Mesenchymal stem cell (in vitro differentiated cells and primary cell): ENCODE results near the gene GAMT.

ENCODE experiments used
- DNase-seq: peaks from one replicate; pipeline ENCODE4 v3.0.0-alpha.2; 2013
- H2AFZ ChIP-seq: one replicate; pipeline ENCODE4 v1.6.1; 2013; ENCODE audit warnings: low read depth, mild to moderate bottlenecking, control low read depth, inconsistent platforms, low read length, moderate library complexity
- H2AK5ac ChIP-seq: 2 replicates; pipeline ENCODE4 v1.6.1; 2013; ENCODE audit warnings: low read length, moderate library complexity, mild to moderate bottlenecking, inconsistent platforms; ENCODE audit not compliant: severe bottlenecking
- H2BK120ac ChIP-seq: one replicate; pipeline ENCODE4 v1.6.1; 2013; ENCODE audit warnings: low read depth, mild to moderate bottlenecking, inconsistent platforms, low read length, moderate library complexity
- H2BK12ac ChIP-seq, 2 experiments: one replicate each; pipeline ENCODE4 v1.6.1; 2013; ENCODE audit warnings: inconsistent platforms in 2 of 2, low read length in 2 of 2, mild to moderate bottlenecking in 2 of 2, moderate library complexity in 2 of 2, control low read depth in 1 of 2
- H2BK15ac ChIP-seq: one replicate; pipeline ENCODE4 v1.6.1; 2013; ENCODE audit warnings: mild to moderate bottlenecking, low read depth, inconsistent platforms; ENCODE audit not compliant: poor library complexity, severe bottlenecking
- H2BK5ac ChIP-seq: 2 replicates; pipeline ENCODE4 v1.6.1; 2013; ENCODE audit warnings: low read depth, mild to moderate bottlenecking, low read length, control low read depth, inconsistent platforms; ENCODE audit not compliant: poor library complexity, severe bottlenecking
- H3K14ac ChIP-seq, 2 experiments: one replicate each; pipeline ENCODE4 v1.6.1; 2013; ENCODE audit warnings: inconsistent platforms in 2 of 2, low read length in 2 of 2, control low read depth in 1 of 2, mild to moderate bottlenecking in 1 of 2, moderate library complexity in 1 of 2
- H3K18ac ChIP-seq, 2 experiments: one replicate each; pipeline ENCODE4 v1.6.1; 2013; ENCODE audit warnings: inconsistent platforms in 2 of 2, low read length in 2 of 2, control low read depth in 1 of 2, low read depth in 1 of 2, mild to moderate bottlenecking in 1 of 2
- H3K23ac ChIP-seq, 2 experiments: one replicate each; pipeline ENCODE4 v1.6.1; 2013; ENCODE audit warnings: inconsistent platforms in 2 of 2, low read length in 2 of 2, mild to moderate bottlenecking in 2 of 2, moderate library complexity in 2 of 2, control low read depth in 1 of 2
- H3K27ac ChIP-seq: 2 replicates; pipeline ENCODE4 v1.5.1; 2013; ENCODE audit warnings: mild to moderate bottlenecking, moderate library complexity, low read length, control low read depth, inconsistent platforms; ENCODE audit not compliant: poor library complexity, severe bottlenecking
- H3K27me3 ChIP-seq, 2 experiments: 2 replicates each; pipeline versions ENCODE4 v1.6.1 to v1.7.0; 2013; ENCODE audit warnings: low read length in 2 of 2, mild to moderate bottlenecking in 2 of 2, moderate library complexity in 2 of 2, control low read depth in 1 of 2, inconsistent platforms in 1 of 2; ENCODE audit not compliant: control insufficient read depth in 1 of 2, insufficient read depth in 1 of 2
- H3K36me3 ChIP-seq, 2 experiments: 2 replicates each; pipeline versions ENCODE4 v1.6.1 to v1.7.0; 2013; ENCODE audit warnings: low read length in 2 of 2, control low read depth in 1 of 2, inconsistent platforms in 1 of 2, low read depth in 1 of 2, mild to moderate bottlenecking in 1 of 2; ENCODE audit not compliant: insufficient read depth in 2 of 2, control insufficient read depth in 1 of 2
- H3K4ac ChIP-seq, 2 experiments: one replicate each; pipeline ENCODE4 v1.6.1; 2013; ENCODE audit warnings: inconsistent platforms in 2 of 2, low read length in 2 of 2, mild to moderate bottlenecking in 2 of 2, moderate library complexity in 2 of 2, control low read depth in 1 of 2, low read depth in 1 of 2
- H3K4me1 ChIP-seq: 2 replicates; pipeline ENCODE4 v1.6.1; 2013; ENCODE audit warnings: low read depth, low read length, control low read depth; ENCODE audit not compliant: control insufficient read depth, insufficient read depth
- H3K4me2 ChIP-seq: 2 replicates; pipeline ENCODE4 v1.6.1; 2013; ENCODE audit warnings: low read length, mild to moderate bottlenecking, inconsistent platforms; ENCODE audit not compliant: poor library complexity, severe bottlenecking
- H3K4me3 ChIP-seq, 2 experiments: 2 replicates each; pipeline versions ENCODE4 v1.5.1 to v1.7.0; 2013; ENCODE audit warnings: low read length in 2 of 2, mild to moderate bottlenecking in 2 of 2, control low read depth in 1 of 2, low read depth in 1 of 2; ENCODE audit not compliant: insufficient read depth in 1 of 2
- H3K79me1 ChIP-seq: replicated peaks from 2 replicates; pipeline ENCODE4 v1.6.1; 2013; ENCODE audit warnings: mild to moderate bottlenecking, control low read depth, low read length, inconsistent platforms; ENCODE audit not compliant: poor library complexity, severe bottlenecking
- H3K9ac ChIP-seq: 2 replicates; pipeline ENCODE4 v1.7.0; 2013; ENCODE audit warnings: mild to moderate bottlenecking, low read length, moderate library complexity
- H3K9me3 ChIP-seq: 2 replicates; pipeline ENCODE4 v1.7.0; 2013; ENCODE audit warnings: mild to moderate bottlenecking, low read length; ENCODE audit not compliant: control insufficient read depth
- H4K8ac ChIP-seq: one replicate; pipeline ENCODE4 v1.6.1; 2013; ENCODE audit warnings: inconsistent platforms, mild to moderate bottlenecking, low read length, moderate library complexity
- H4K91ac ChIP-seq: one replicate; pipeline ENCODE4 v1.6.1; 2013; ENCODE audit warnings: mild to moderate bottlenecking, low read length, inconsistent platforms
- WGBS: methylation state at CpG from one replicate; pipeline ENCODE4 v1.1.7; 2013; ENCODE audit warnings: mixed read lengths; 5-methylcytosine and 5-hydroxymethylcytosine counted together

GAMT gene

GRCh38 chr19:1395194-1396018, 5.9 kb downstream of the GAMT start:
- H3K36me3 ChIP-seq, result peaks cover 21 to 70% of the 10 kb centered on the region in 2 experiments
- H2AFZ ChIP-seq, result no peak overlapping the region
- no peak overlapping the region for H2BK15ac ChIP-seq
- WGBS, result 95% methylated on average over 52 of the region's 52 CpGs
- H3K27me3 ChIP-seq, result no peaks in the 10 kb centered on the region
- no peak overlapping the region for H3K4me2 ChIP-seq
- H2BK12ac ChIP-seq, result no peak overlapping the region
- H4K8ac ChIP-seq, result no peak overlapping the region
- H3K9me3 ChIP-seq, result no peaks in the 10 kb centered on the region
- H3K4me1 ChIP-seq, result peaks cover 24% of the 10 kb centered on the region
- H3K9ac ChIP-seq, result no peak overlapping the region
- H3K14ac ChIP-seq, result no peak overlapping the region
- no peak overlapping the region for H3K18ac ChIP-seq
- no peak overlapping the region for H3K27ac ChIP-seq
- H2BK120ac ChIP-seq, result no peak overlapping the region
- H3K23ac ChIP-seq, result no peak overlapping the region
- peaks cover 8% of the 10 kb centered on the region for H3K79me1 ChIP-seq
- no peak overlapping the region for H2AK5ac ChIP-seq
- H3K4me3 ChIP-seq, result no peak overlapping the region
- H4K91ac ChIP-seq, result no peak overlapping the region
- no peak overlapping the region for H2BK5ac ChIP-seq
- DNase-seq, result no peak
- no peak overlapping the region for H3K4ac ChIP-seq

- Histone ChIP-seq H3K36me3 (peaks cover 23 to 77% of the 10 kb centered on the region in 2 experiments), H4K8ac (no peak overlapping the region), H3K14ac (no peak overlapping the region), H3K4ac (no peak overlapping the region), H3K9me3 (no peaks in the 10 kb centered on the region), H4K91ac (no peak overlapping the region), H3K23ac (no peak overlapping the region), H3K27me3 (no peaks in the 10 kb centered on the region), H3K9ac (no peak overlapping the region), H3K79me1 (peaks cover 10% of the 10 kb centered on the region), H2AFZ (no peak overlapping the region), H3K4me3 (no peak overlapping the region), H2BK15ac (no peak overlapping the region), H3K4me1 (peaks cover 18% of the 10 kb centered on the region), H2BK12ac (no peak overlapping the region), H2BK120ac (no peak overlapping the region), H3K18ac (no peak overlapping the region), H2BK5ac (no peak overlapping the region), H3K27ac (no peak overlapping the region), H3K4me2 (no peak overlapping the region), H2AK5ac (no peak overlapping the region)
- WGBS, result 86% methylated on average over 36 of the region's 43 CpGs
- no peak for DNase-seq
Observed at GRCh38 chr19:1394252-1395193, 6.8 kb downstream of the GAMT start.

DNA sequence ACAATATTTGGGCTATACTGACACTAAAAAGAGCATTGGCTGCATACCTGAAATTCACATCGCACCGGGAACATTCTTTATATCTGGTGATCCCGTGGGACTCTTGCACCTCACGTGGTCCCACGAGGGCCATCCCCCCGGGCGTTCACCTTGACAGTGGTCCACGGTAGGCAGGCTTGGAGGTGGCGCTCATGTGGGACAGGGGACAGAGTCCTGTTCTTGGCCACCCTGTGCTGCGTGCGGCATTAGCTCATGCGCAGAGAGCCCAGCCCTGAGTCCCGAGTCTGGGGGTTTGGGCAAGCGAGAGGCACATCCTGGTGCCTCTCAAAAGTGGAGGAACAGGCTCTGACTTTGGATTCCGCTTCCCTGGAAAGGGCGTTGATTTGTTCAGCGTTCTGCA, 7.5 kb downstream of the GAMT start:
- Histone ChIP-seq H2AFZ (no peak overlapping the region), H4K91ac (no peak overlapping the region), H3K4me2 (no peak overlapping the region), H3K4me3 (no peak overlapping the region), H3K27ac (no peak overlapping the region), H3K27me3 (no peaks in the 10 kb centered on the region), H3K79me1 (peaks cover 10% of the 10 kb centered on the region), H2BK12ac (no peak overlapping the region), H3K14ac (no peak overlapping the region), H3K23ac (no peak overlapping the region), H3K4ac (no peak overlapping the region), H3K4me1 (peaks cover 15% of the 10 kb centered on the region), H3K36me3 (peaks cover 30 to 78% of the 10 kb centered on the region in 2 experiments), H3K9ac (no peak overlapping the region), H2AK5ac (no peak overlapping the region), H3K18ac (no peak overlapping the region), H3K9me3 (no peaks in the 10 kb centered on the region), H2BK120ac (no peak overlapping the region), H4K8ac (no peak overlapping the region), H2BK5ac (no peak overlapping the region), H2BK15ac (no peak overlapping the region)
- 93% methylated on average over 17 of the region's 17 CpGs for WGBS
- DNase-seq, result no peak

- Histone ChIP-seq H2AK5ac (no peak overlapping the region), H2AFZ (no peak overlapping the region), H3K27ac (no peak overlapping the region), H3K9me3 (no peaks in the 10 kb centered on the region), H3K4me3 (no peak overlapping the region), H2BK15ac (no peak overlapping the region), H3K4me1 (peaks cover 15% of the 10 kb centered on the region), H3K4ac (no peak overlapping the region), H2BK5ac (no peak overlapping the region), H3K23ac (no peak overlapping the region), H3K79me1 (peaks cover 17% of the 10 kb centered on the region), H2BK12ac (no peak overlapping the region), H3K4me2 (no peak overlapping the region), H3K9ac (no peak overlapping the region), H3K14ac (no peak overlapping the region), H3K27me3 (no peaks in the 10 kb centered on the region), H2BK120ac (no peak overlapping the region), H4K8ac (no peak overlapping the region), H3K18ac (no peak overlapping the region), H3K36me3 (peaks cover 34 to 81% of the 10 kb centered on the region in 2 experiments), H4K91ac (no peak overlapping the region)
- no peak for DNase-seq
- WGBS, result 97% methylated on average over 37 of the region's 37 CpGs
Observed at GRCh38 chr19:1392939-1393530, 8.3 kb downstream of the GAMT start.
